Ureter (tissue), 1 donor: ENCODE measurements around the gene USP31. TPM values are rescaled to one million over a fixed set of nuclear protein-coding genes. Genes with fewer than 3 reads are reported as not detected.
"Not testable (repeated sequence)": the region's sequence is repeated elsewhere in the genome, so short reads cannot be mapped to it uniquely, and the experiment has no call there.

Source experiments
- DNase-seq: peaks from one replicate; pipeline ENCODE4 v3.0.0-alpha.2; 2020; ENCODE audit warnings: low spot score
- total RNA-seq: library from RNA; stranded (reverse); gene quantifications from one replicate; pipeline ENCODE4 v1.2.4, GENCODE V29; 2023
- donor health status: DM: yes; HTN: yes; CAD: no.

USP31 gene
- total RNA-seq, 1 donor from 2014 or later: 58.2 TPM

DNA sequence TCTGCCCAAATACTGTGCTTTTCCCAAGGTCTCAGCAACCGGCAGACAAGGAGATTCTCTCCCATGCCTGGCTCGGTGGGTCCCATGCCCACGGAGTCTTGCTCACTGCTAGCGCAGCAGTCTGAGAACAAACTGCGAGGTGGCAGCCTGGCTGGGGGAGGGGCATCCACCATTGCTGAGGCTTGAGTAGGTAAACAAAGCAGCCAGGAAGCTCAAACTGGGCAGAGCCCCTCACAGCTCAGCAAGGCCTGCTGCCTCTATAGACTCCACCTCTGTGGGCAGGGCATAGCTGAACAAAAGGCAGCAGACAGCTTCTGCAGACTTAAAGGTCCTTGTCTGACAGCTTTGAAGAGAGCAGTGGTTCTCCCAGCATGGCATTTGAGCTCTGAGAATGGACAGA lies 55.1 kb downstream of the USP31 start:
- not testable (repeated sequence) for DNase-seq

- no peak for DNase-seq
These were observed 56.5 kb downstream of the USP31 start for GRCh38 chr16:23092801-23093117.

DNA sequence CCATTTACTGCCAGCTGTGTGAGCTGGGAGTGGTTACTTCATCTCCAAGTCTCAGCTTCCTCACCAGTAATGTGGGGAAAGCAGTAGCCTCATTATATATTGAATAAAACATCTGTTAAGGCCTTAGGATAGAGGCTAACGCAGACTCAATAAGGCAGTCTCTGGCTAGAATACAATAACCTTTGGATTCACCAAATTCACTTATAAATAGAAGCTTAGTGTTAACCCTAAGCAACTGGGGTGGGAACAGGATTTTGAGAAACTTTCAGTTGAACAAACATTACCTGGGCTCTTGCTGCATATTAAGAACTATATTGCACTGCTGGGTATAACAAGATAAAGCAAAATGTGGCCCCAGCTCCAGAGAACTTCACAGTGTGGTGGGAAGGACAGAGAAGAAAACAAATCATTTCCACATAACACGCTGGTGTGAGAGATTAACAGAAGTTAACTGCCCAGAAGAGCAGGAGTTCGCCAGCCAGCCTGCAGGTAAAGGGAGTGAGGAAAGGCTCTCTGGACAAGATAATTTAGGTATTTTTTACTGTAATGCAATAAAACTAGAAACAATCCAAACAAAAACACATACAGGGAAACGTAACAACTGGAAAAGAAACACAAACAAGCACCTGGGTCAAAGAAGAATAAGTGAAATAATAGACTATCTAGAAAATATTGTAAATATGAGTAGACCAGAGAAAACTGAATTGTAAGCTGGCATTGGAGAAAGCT lies 57.0 kb downstream of the USP31 start:
- no peak for DNase-seq

DNA sequence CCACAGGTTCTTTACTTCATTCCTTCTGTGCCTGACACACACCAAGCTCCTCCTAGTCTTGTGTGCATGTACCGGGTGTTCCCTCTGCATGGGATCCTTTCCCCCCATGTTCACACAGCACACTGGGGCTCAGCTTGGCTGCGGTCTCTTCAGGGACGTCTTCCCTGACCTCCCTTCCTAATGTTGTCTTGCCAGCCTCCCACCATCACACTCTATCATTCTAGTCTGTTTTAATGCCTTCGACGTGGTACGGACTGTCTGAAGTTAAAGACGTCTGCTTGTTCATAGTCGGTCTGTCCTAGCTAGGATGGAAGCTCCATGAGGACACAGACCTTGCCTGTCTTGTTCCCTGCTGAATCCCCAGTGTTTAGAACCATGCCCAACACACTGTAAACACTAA lies 60.1 kb downstream of the USP31 start:
- DNase-seq: no peak

DNA sequence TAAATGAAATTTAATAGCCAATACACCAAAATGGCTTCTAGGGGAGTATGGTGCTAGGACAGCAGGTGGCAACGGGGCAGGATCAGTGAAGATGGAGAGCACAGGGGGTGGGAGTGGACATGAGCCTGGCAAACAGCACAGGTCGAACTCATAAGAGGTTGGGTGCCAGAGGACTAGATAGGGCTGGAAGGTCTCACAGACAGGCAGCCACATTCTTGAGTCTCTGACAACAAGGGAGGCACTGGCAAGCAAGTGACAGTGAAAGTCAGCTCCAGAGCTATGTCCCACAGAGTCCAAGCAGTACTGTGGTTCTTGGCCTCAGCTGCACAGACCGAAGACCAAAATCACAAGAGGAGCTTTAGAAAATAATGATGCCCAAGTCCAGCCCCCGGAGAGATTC lies 61.2 kb downstream of the USP31 start:
- DNase-seq: no peak

- DNase-seq: no peak
These were observed 63.3 kb downstream of the USP31 start for GRCh38 chr16:23085949-23086348.

DNA sequence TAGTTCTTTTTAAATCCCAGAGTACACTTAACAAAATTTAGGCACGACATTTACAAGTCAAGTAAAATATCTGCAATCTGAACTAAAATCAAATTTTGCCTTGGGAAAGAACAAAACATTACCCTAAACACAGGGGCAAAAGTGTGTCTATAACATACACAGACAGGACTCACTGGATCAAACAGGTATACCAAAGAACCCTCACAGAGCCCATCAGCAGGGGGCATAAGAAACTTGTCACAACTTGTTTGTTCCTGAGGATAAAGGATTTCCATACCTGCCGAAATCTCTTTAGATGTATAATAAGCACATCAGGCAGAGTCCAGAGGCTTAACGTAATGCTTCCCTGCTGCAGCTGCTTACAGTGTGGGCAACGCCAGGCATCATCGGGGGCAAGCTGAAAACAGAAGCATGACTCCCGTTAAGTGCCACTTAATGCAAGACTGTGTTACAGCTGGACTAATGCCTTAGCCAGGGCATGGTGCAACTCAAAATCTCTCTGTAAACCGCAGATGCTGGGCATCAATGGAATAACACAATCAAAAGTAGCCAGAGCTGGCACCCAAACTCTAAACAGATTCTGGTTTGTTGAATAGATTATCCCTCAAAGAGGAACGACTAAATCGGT lies 67.0 kb downstream of the USP31 start:
- DNase-seq: no peak

DNA sequence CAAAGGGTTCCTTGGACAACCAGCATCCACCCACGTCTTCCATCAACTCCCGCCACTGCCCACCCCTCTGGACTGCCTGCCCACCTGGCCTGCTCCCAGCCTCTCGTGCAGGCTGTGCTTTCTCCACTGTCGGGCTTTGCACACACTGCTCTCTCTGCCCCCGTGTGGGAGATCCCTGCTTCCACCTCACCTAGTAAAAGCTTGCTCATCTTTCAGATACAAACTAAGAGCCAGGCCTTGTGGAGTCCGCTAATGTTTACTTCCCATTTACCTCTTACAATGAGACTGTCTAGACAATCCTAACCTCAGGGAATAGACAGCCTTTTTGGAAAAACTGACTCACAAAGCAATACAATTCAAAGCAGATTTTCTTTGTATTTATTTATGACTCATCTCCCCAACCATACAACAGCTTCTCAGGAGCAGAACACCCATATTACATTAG lies 67.6 kb downstream of the USP31 start:
- no peak for DNase-seq

GRCh38 chr16:23080747-23081146 lies 68.5 kb downstream of the USP31 start:
- no peak for DNase-seq

DNA sequence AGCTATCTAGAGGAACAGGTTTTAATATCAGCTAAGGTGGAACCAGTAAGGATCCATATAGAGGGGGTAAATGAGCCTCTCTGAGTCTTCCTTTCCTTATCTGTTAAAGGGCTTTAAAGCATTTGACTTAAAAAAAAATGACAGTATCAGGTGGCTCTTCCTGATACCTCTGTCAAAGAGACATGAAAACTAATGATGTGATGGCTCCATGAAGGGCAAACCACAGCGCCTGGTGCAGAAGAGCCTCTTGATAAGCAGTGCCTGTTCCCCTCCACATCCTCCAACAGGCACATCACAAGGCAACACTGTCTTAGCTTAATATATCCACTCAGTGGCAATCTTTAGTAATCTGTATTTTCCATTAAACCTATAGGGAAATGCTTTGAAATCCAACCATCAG lies 68.9 kb downstream of the USP31 start:
- DNase-seq: no peak

DNA sequence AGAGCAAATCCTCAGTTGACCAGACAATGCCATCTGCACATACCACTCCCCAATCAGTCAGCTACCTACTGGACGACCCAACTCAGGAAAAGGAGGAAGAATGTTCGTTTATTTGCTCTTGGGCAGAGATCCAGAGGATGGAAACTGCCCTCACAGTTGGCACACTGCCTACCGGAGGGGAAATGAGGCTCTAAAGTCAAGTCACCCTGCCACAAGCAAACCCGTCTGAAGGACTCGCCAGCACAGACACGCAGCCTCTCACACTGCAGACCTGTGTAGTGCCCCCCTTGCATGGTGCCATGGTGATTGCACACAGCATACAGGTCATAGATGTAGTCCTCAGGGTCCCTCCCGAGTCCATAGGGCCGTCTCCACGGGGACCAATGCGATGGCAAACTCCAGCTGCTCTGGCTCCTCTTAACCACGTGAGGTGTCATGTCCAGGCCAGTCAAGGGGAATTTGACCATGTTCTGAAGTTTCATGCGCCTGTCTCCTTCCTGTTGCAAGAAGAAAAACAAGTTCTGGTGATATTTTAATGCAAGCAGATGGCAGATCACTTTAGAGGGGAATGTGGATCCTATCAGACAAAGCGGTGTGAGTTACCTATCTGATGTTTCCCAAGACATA lies 69.5 kb downstream of the USP31 start:
- peak; percentile 71 for DNase-seq

DNA sequence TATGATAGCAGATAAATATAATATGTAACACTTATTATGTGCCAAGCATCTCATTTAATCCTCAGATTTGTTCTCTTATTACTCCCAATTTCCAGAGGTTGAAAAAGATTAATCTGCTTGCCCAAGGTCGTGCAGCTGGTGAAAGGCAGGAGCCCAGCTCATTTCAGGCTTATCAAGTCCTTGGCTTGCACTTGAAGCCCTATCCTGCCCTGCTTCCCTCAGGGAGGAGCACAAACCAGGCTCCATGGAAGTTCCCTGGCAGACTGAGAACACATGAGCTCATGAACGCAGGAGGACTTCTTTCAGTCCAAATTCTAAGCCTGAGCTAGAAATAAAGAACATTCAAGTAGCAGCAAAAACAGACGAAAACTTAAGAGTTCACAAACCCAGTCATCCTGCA lies 74.8 kb downstream of the USP31 start:
- no peak for DNase-seq

DNA sequence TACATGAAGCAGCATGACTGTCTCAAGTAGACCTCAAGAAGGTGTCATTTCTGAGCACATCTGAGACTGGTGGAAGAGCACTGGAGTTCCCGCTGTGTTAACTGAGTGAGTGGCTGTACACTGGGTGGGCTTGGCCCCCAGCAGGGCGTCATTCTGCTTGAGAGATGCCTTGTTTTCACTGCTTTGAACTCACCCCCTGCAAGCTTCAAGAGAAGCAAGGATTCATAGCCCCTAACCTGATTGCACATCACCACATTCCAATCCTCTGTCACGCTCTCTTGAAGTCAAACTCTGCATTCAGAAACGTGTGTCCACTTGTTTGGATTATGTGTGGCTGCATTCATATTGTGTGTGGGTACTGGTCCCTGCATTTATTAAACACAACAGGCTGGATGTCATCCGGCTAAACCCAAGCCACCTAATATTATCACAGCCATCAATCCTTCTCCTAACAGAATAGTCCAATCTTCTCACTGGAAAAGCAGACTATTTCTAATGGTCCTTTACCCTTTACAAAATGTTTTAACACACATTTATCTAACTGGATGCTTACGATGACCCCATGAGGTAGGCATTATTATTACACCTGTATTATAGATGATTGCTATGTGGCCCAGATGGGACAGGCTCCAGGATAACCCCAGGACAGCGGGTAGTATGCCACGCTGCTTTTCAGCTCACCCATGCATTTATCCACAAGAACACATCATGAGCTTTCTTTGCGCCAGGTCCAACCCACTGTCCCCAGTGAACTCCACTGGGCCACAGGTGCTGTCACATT lies 76.3 kb downstream of the USP31 start:
- DNase-seq: no peak

GRCh38 chr16:23072084-23072599 lies 77.1 kb downstream of the USP31 start:
- peak; percentile 87 for DNase-seq

DNA sequence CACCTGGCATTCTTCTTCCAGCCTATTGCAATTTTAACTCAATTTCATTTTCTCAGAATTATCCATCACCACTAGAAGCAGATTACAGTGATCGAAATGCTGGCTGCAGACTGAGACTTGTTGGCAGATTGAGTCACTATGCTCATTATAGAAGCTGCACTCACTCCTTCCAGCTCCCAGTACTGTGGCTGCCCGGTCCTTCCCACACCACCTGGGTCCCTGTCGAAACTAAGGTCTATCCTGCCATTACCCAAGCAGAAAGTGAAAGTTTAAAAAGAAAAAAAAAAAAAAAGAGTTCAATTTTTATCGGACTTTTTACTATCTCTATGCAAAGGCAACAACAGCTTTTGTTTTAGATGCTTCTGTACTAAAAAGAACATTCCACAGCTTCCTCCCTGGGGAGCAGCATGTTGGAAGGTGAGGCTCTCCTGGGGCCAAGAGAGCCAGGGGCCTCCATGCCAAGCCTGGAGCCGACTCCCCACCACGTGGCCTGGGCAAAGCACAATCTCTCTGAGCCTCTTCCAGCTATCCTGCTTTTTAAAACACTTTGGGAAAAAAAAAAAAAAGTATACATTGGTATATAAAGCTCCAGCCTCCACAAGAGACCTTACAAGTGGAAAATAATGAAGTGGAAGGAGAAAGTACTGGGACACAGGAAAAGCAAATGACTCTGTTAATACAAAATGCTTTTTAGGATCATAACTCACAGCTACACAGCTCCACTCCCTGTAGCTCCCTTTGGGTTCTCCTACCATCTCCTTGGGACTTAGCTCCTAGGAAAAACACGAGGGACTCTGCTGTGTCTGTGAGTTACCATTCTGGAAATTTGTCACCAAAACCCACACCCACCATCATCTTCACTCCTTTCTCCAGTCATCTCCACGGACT lies 77.8 kb downstream of the USP31 start:
- no peak for DNase-seq

DNA sequence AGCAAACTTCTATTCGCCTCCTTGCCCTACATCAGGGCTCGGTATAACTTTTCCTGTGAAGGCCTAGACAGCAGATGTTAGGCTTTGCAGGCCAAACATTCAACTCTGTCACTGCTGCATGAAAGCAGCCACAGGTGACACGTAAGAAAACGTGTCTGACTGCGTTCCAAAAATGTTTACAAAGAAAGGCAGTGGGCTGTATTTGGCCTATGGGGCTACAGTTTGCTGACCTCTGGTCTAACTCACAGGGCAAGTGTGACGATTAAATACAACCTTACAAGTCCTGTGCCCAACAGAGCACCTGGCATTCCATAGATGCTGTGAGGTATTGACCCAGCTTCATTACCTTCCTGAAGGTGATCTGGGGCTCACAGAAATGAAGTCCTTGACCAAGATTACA lies 79.4 kb downstream of the USP31 start:
- no peak for DNase-seq

GRCh38 chr16:23068079-23068736 lies 81.0 kb downstream of the USP31 start:
- DNase-seq: no peak

- DNase-seq: no peak
These were observed 82.6 kb downstream of the USP31 start for GRCh38 chr16:23066676-23067075.

- no peak for DNase-seq
These were observed 84.6 kb downstream of the USP31 start for GRCh38 chr16:23064639-23065038.

GRCh38 chr16:23062524-23062923 lies 86.7 kb downstream of the USP31 start:
- DNase-seq: no peak

DNA sequence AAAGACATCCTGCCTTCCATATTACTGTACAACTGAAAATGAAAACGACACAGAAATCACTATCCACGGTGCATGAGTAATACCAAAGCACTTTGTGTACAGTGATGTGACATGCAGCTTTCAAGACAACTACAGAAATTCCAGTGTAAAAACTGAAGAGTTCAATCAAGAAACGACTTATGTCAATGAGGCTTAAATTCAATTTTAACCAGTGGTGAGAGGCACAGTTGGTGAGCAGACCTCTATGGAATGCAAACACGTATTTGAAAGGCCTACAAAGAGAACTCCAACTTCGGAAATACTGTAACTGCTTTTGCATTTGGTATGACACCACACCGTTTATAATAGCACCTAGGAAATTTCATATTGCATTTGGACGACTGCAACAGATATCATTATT lies 87.6 kb downstream of the USP31 start:
- no peak for DNase-seq
